SK-N-SH (cell line): ENCODE data around the gene SMIM7.

Experiments used
- JUND ChIP-seq: IDR thresholded peaks from 2 replicates; pipeline ENCODE4 v1.4.0; 2012
- TEAD4 ChIP-seq: IDR thresholded peaks from 2 replicates; pipeline ENCODE4 v1.4.0; 2012; ENCODE audit warnings: mild to moderate bottlenecking, borderline replicate concordance; ENCODE audit not compliant: insufficient read depth

DNA sequence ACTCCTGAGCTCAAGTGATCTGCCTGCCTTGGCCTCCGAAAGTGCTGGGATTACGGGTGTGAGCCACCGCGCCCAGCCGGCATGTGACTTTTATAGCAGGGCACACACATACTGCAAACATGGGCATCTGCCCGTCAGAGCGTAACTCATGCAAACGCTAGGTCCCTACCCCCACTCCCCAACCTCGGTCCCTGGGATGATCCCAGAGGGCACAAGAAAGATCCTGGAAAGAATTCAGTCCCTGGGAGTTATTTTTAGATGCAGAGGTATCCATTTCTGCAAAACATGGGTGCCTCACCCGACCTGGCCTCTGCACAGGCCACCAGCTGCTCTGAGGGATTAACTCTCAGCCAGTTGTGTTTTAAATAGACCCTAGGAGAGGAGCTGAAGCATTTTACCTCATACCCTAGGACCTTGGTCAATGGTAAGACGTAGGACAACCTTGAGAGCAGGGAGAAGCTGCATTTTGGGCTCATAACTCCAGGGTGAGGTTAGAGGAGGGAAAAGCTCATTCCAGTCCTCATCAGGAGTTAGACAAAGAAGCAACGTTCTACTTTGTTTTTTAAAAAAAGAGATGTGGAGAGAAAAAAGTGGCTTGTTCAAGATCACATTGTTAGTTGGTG, 11.8 kb upstream of the SMIM7 start:
- no peak for TF ChIP-seq JUND
- TF ChIP-seq TEAD4 = no peak
